Fibroblast of skin of left quadriceps (primary cell): ENCODE results near the gene COL6A1.
"Not testable (repeated sequence)": the region's sequence is repeated elsewhere in the genome, so short reads cannot be mapped to it uniquely, and the experiment has no call there.

Experiments
- DNase-seq, 2 experiments: peaks; one replicate each; pipeline ENCODE4 v3.0.0-alpha.2; 2013; ENCODE audit warnings: low read depth in 2 of 2

Gene COL6A1

GRCh38 chr21:45966791-45967394 lies 14.7 kb upstream of the COL6A1 start:
- no peak for DNase-seq

- no peak for DNase-seq
These were observed 11.5 kb upstream of the COL6A1 start for GRCh38 chr21:45969921-45970673.

GRCh38 chr21:45970674-45971615 lies 10.6 kb upstream of the COL6A1 start:
- no peak for DNase-seq

- peak; percentile 75 to 78 for DNase-seq
These were observed 9.8 kb upstream of the COL6A1 start for GRCh38 chr21:45971616-45972352.

- no peak for DNase-seq
These were observed 9.2 kb upstream of the COL6A1 start for GRCh38 chr21:45972353-45972715.

- peak; percentile 93 to 94 for DNase-seq
These were observed 8.7 kb upstream of the COL6A1 start for GRCh38 chr21:45972716-45973474.

GRCh38 chr21:45973475-45974072 lies 8.0 kb upstream of the COL6A1 start:
- peak; percentile 79 to 81 for DNase-seq

GRCh38 chr21:45974073-45975019 lies 7.2 kb upstream of the COL6A1 start:
- no peak for DNase-seq

- no peak for DNase-seq
These were observed 6.4 kb upstream of the COL6A1 start for GRCh38 chr21:45975020-45975666.

GRCh38 chr21:45975667-45976409 lies 5.7 kb upstream of the COL6A1 start:
- not testable (repeated sequence) for DNase-seq

GRCh38 chr21:45976701-45977311 lies 4.8 kb upstream of the COL6A1 start:
- no peak for DNase-seq

GRCh38 chr21:45977396-45977795 lies 4.2 kb upstream of the COL6A1 start:
- no peak for DNase-seq

- DNase-seq, result no peak
These were observed 2.4 kb upstream of the COL6A1 start for GRCh38 chr21:45979141-45979631.

GRCh38 chr21:45979651-45980050 lies 1.9 kb upstream of the COL6A1 start:
- DNase-seq, result no peak

GRCh38 chr21:45980271-45980670 lies 1.3 kb upstream of the COL6A1 start:
- no peak for DNase-seq

- no peak for DNase-seq
These were observed 873 bp upstream of the COL6A1 start for GRCh38 chr21:45980697-45981096.

GRCh38 chr21:45982092-45982757 lies 655 bp downstream of the COL6A1 start:
- no peak for DNase-seq
